Lower leg skin (tissue), 3 donors: ENCODE measurements around the gene GRIN3A.

Experiments
- CTCF ChIP-seq, 3 donors: fragments of 450-650 bp; IDR thresholded peaks; one replicate each; pipeline ENCODE4 v1.5.1; 2016; ENCODE audit warnings: antibody characterized with exemption in 3 of 3, mild to moderate bottlenecking in 3 of 3, moderate library complexity in 2 of 3
- POLR2A ChIP-seq, 2 donors: fragments of 450-650 bp; IDR thresholded peaks; one replicate each; pipeline ENCODE4 v1.6.1; 2016 to 2017; ENCODE audit warnings: antibody characterized with exemption in 2 of 2, mild to moderate bottlenecking in 1 of 2, moderate library complexity in 1 of 2

GRCh38 chr9:101626295-101626694, 112.2 kb downstream of the GRIN3A start:
- TF ChIP-seq CTCF (IDR thresholded peaks at IDR 0.05): no peak
- TF ChIP-seq POLR2A (IDR thresholded peaks at IDR 0.05): no peak
